Hematopoietic multipotent progenitor cell (in vitro differentiated cells): ENCODE data around the gene BAZ1B. TPM values are rescaled to one million over a fixed set of nuclear protein-coding genes. Genes with fewer than 3 reads are reported as not detected.
"Not testable (repeated sequence)": the region's sequence is repeated elsewhere in the genome, so short reads cannot be mapped to it uniquely, and the experiment has no call there.

ENCODE experiments used
- DNase-seq, 3 donors: peaks; one replicate each; pipeline ENCODE4 v3.0.0-alpha.2; 2011 to 2015; ENCODE audit warnings: low read depth in 2 of 3, low spot score in 2 of 3
- total RNA-seq: library from RNA; depleted of rRNA; stranded (reverse); fragments of >200 nt; gene quantifications from one replicate; pipeline ENCODE4 v1.2.3, GENCODE V29; 2012

Gene BAZ1B
- total RNA-seq, 1 donor = 22.9 TPM

- DNase-seq = no peak
These were observed 92.2 kb downstream of the BAZ1B start for GRCh38 chr7:73429622-73430505.

DNA sequence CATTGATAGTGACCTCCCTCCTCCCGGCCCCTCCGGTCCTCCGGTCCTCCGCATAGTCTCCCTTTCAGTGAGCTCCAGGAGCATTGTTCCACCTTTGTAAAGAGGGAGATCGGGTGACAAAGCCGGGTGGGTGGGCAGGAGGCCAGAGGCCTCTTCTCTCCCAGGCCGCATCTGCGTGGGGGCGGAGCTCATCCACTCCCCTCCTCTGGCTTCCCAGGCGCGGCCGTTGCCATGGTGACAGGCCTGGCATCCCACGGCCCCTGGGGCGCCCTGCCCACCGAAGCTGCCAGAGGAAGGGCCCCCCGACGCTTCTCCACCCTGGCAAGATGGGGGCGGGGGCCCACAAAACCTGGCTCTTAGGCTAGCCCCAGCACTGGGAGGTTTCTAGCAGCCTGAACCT lies 92.9 kb downstream of the BAZ1B start:
- DNase-seq = no peak

DNA sequence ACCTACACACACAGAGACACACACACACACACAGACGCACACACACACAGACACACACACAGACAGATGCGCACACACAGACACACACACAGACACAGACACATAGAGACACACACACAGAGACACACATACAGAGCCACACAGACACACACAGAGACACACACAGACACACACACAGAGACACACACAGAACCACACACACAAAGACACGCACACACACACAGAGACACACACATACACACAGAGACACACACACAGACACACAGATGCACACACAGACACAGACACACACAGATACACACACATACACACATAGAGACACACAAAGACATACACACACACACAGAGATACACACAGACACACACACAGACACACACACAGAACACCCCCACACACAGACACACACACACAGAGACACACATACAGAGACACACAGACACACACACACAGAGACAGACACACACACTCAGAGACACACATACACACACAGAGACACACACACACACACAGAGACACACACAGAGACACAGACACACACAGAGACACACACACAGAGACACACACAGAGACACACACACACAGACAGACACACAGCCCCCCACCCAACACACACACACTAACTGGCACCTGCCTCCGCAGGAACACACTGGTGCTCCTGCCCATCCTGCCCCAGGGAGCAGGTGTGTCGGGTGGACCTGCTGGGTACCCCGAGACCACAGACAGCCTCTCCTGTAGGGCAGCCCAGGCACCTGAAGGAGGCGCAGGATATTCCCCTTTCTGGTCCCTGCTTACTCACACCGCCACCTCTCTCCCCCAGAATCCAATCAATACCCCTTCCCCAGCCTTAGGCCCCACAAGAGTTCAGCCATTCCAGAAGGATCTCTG lies 93.9 kb downstream of the BAZ1B start:
- no peak for DNase-seq

- no peak for DNase-seq
These were observed 96.1 kb downstream of the BAZ1B start for GRCh38 chr7:73426016-73426415.

- no peak for DNase-seq
These were observed 96.6 kb downstream of the BAZ1B start for GRCh38 chr7:73425356-73425983.

GRCh38 chr7:73424489-73424885 lies 97.6 kb downstream of the BAZ1B start:
- no peak for DNase-seq

- DNase-seq = peak in 1 of 3 donors; percentile 31
These were observed 98.3 kb downstream of the BAZ1B start for GRCh38 chr7:73423519-73424488.

DNA sequence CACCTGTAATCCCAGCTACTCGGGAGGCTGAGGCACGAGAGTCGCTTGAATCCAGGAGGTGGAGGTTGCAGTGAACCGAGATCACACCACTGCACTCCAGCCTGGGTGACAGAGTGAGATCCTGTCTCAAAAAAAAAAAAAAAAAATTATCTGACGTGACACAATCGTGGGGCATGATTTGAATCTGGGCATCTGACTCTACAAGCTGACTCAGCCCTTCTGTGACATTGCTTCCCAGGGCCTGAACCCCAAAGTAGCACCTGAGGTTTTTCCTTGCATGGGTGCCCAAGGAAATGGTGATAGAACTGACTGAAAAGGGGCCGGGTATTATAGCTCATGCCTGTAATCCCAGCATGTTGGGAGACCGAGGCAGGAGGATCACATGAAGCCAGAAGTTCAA lies 101.5 kb downstream of the BAZ1B start:
- not testable (repeated sequence) for DNase-seq

GRCh38 chr7:73420016-73420415 lies 102.1 kb downstream of the BAZ1B start:
- DNase-seq = peak in 2 of 3 donors; percentile 56 to 61

GRCh38 chr7:73418113-73418703 lies 103.9 kb downstream of the BAZ1B start:
- no peak for DNase-seq

DNA sequence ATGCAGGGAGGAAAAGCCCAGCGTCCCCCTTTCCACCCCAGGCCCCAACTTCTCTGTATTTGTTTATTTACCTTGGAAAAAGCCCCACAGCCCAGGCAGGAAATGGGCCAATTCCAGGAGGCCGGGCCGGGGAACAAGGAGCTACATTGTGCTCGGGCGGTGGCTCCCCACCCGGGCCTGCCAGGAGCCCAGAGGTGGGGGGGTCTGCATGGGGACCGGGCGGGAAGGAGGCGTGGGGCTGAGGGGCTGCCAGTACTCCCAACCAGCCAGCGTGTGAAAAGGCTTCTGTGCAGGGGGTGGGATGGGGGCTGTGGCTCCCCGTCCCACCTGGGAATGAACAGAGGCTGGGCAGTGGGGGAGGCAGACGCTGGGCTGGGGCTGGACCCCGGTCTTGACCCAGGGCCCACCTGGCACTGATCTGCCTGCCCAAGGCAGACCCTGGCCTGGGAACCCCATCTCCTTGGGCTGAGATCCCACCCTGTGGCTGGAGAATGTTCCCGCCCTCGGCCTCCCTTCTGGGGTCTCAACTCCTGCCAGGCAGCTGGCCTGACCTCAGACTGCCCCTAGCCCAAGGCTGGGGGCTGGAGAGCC lies 111.5 kb downstream of the BAZ1B start:
- not testable (repeated sequence) for DNase-seq

GRCh38 chr7:73404860-73405259 lies 117.2 kb downstream of the BAZ1B start:
- not testable (repeated sequence) for DNase-seq

GRCh38 chr7:73399185-73400050 lies 122.7 kb downstream of the BAZ1B start:
- DNase-seq = peak in 2 of 3 donors; percentile 50 to 71

DNA sequence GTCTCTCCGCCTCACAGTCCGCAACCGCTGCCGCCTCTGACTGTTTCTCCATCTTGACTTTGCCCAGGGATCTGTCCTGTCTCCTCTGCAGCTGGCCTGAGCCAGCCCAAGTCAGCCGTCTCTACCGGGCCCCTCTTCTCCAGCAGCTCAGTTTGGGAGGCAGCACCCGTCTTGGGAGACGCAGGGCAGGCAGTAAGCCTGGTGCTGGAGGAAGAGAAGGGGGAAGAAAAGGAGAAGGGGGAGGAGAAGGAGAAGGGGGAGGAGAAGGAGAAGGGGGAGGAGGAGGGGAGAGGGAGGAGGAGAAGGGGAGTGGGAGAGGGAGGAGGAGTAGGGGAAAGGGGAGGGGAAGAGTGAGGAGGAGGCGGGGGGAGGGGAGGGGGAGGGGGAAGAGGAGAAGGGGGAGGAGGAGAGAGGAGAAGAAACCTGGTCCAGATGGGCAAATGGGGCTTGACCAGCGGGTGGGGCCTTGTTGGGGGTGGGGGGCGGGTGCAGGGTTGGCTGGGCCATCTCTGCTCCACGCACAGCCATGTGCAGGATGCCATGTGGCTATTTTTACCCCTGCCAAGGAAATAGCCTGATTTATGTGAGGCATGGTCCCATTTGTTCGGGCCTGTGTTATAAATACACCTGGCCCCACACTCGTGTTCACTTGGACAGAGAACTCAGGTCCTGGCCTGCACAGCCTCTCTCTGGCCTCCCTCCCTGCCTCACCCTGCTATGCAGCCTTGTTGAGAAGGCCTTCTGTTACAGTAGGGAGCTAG lies 124.4 kb downstream of the BAZ1B start:
- DNase-seq = peak in 1 of 3 donors; percentile 14

DNA sequence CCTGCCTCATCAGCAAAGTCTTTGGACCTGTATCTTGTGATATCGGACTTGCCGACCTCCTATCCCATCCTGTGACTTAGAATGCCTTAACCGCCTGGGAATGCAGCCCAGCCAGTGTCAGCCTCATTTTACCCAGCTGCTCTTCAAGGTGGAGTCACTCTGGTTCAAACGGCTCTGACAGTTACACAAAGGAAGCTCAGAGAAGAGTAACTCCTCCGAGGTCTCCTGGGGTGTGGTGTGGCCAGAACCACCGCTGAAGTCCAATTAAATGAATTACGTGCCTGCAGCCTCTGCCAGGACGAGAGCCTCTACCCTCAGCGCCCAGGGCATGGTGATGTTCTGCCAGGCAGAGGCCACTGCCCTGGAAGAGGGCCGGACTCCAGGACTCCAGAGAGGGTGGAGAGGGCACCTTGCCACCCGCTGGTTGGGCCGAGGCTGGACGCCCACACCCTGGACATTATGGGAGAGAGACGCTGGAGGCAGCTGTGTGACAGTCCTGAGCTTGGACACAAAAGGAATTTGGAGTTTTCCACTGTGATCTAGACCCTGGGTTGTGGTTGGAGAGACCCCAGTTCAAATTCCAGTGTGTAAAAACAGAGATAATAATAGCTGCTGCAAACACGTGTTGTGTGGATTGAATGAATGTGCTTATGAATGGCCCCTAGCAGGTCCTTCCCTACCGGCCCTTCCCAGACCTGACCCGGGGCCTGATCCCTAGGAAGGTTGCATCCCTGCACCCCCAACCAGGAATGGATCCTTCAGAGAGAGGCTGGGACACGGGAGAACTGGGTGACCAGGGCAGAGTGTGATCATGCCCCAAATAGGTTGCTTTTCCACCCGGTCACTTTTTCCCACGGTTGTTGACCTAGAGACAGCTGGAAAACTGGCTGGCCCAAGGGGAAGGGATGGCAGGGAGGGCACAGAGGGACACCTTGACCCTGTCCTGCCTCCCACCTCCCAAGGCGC lies 126.3 kb downstream of the BAZ1B start:
- no peak for DNase-seq

GRCh38 chr7:73394422-73394821 lies 127.7 kb downstream of the BAZ1B start:
- no peak for DNase-seq
